GM12878 (cell line): Measurements from ENCODE around the gene RAD51B. TPM values are rescaled to one million over a fixed set of nuclear protein-coding genes. Genes with fewer than 3 reads are reported as not detected.

Source experiments
- BACH1 ChIP-seq: fragments of 450-650 bp; IDR thresholded peaks from 2 replicates; pipeline ENCODE4 v1.6.1; 2017; ENCODE audit warnings: mild to moderate bottlenecking, borderline replicate concordance
- CREM ChIP-seq: IDR thresholded peaks from 2 replicates; pipeline ENCODE4 v1.6.1; 2014; ENCODE audit warnings: antibody characterized with exemption, low read depth
- IKZF2 ChIP-seq, 2 experiments: fragments of 450-650 bp; IDR thresholded peaks; 2 replicates each; pipeline ENCODE4 v1.6.1; 2017; ENCODE audit warnings: mild to moderate bottlenecking in 2 of 2, moderate library complexity in 2 of 2
- PKNOX1 ChIP-seq: fragments of 450-650 bp; IDR thresholded peaks from 2 replicates; pipeline ENCODE4 v1.6.1; 2016; ENCODE audit warnings: mild to moderate bottlenecking
- SPI1 ChIP-seq: IDR thresholded peaks from 2 replicates; pipeline ENCODE4 v1.6.1; 2011; ENCODE audit warnings: low read depth, mild to moderate bottlenecking, low read length, moderate library complexity, borderline replicate concordance; ENCODE audit not compliant: insufficient read depth
- SREBF2 ChIP-seq: IDR thresholded peaks from 2 replicates; pipeline ENCODE4 v1.6.1; 2012; ENCODE audit warnings: mild to moderate bottlenecking, low read length
- SRF ChIP-seq, 2 experiments: IDR thresholded peaks; 2 replicates each; pipeline ENCODE4 v1.6.1; 2011; ENCODE audit warnings: low read depth in 2 of 2, low read length in 2 of 2, mild to moderate bottlenecking in 1 of 2, moderate library complexity in 1 of 2
- TARDBP ChIP-seq: IDR thresholded peaks from 2 replicates; pipeline ENCODE4 v1.6.1; 2016; ENCODE audit warnings: borderline replicate concordance
- polyA plus RNA-seq, 11 experiments: library from polyadenylated mRNA; depleted of rRNA in 4 of 11; unstranded in 6 of 11; stranded (reverse) in 5 of 11; fragments of >200 nt; fragmentation: Nextera tagmentation in 4 of 11; fragmentation: Illumina TruSeq in 1 of 11; extraction: Ambion mirVana in 4 of 11; extraction: Trizol in 1 of 11; gene quantifications; 1 replicate in 1 of 11; 2 replicates in 10 of 11; pipeline versions ENCODE4 v1.2.1 to v1.2.3, GENCODE V29; 2011 to 2016; ENCODE audit warnings: inconsistent platforms in 2 of 11, missing spikeins in 2 of 11, low read depth in 1 of 11
- total RNA-seq, 4 experiments: library from RNA; depleted of rRNA in 3 of 4; stranded (reverse); fragments of >200 nt in 3 of 4; fragmentation: Illumina TruSeq in 1 of 4; extraction: Trizol in 1 of 4; gene quantifications; 2 replicates each; pipeline versions ENCODE4 v1.2.1 to v1.2.3, GENCODE V29; 2013 to 2021
- TF ChIP-seq, protein P1 (sequence below): IDR thresholded peaks from 2 replicates; pipeline ENCODE4 v1.6.1; 2012; ENCODE audit warnings: improper control_type of control experiment, low read depth, low read length; ENCODE audit not compliant: insufficient replicate concordance
- TF ChIP-seq, protein P2 (sequence below): IDR thresholded peaks from 2 replicates; pipeline ENCODE4 v1.6.1; 2011; ENCODE audit warnings: borderline replicate concordance, low read depth, mild to moderate bottlenecking, moderate library complexity, mixed read lengths, low read length; ENCODE audit not compliant: insufficient read depth; ENCODE audit errors: extremely low read length

The RAD51B gene
- total and polyA plus RNA-seq, 10 of the 15 experiments (the other 5 are each of a cell fraction or from before 2014, with no cell fraction given), result 9.8 to 26.8 (median 21.3) TPM

- TF ChIP-seq, protein P1, sequence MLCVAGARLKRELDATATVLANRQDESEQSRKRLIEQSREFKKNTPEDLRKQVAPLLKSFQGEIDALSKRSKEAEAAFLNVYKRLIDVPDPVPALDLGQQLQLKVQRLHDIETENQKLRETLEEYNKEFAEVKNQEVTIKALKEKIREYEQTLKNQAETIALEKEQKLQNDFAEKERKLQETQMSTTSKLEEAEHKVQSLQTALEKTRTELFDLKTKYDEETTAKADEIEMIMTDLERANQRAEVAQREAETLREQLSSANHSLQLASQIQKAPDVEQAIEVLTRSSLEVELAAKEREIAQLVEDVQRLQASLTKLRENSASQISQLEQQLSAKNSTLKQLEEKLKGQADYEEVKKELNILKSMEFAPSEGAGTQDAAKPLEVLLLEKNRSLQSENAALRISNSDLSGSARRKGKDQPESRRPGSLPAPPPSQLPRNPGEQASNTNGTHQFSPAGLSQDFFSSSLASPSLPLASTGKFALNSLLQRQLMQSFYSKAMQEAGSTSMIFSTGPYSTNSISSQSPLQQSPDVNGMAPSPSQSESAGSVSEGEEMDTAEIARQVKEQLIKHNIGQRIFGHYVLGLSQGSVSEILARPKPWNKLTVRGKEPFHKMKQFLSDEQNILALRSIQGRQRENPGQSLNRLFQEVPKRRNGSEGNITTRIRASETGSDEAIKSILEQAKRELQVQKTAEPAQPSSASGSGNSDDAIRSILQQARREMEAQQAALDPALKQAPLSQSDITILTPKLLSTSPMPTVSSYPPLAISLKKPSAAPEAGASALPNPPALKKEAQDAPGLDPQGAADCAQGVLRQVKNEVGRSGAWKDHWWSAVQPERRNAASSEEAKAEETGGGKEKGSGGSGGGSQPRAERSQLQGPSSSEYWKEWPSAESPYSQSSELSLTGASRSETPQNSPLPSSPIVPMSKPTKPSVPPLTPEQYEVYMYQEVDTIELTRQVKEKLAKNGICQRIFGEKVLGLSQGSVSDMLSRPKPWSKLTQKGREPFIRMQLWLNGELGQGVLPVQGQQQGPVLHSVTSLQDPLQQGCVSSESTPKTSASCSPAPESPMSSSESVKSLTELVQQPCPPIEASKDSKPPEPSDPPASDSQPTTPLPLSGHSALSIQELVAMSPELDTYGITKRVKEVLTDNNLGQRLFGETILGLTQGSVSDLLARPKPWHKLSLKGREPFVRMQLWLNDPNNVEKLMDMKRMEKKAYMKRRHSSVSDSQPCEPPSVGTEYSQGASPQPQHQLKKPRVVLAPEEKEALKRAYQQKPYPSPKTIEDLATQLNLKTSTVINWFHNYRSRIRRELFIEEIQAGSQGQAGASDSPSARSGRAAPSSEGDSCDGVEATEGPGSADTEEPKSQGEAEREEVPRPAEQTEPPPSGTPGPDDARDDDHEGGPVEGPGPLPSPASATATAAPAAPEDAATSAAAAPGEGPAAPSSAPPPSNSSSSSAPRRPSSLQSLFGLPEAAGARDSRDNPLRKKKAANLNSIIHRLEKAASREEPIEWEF, result no peak
- TF ChIP-seq IKZF2 (IDR thresholded peaks at IDR 0.05), result peak; percentile 40 to 48; a peak in 2 of 4 replicates
- peak; percentile 81 for TF ChIP-seq CREM
- TF ChIP-seq SRF (IDR thresholded peaks at IDR 0.05; ENCODE audit: low read depth in 2 of 2, low read length in 2 of 2), result no peak
- 0 out of 2 replicates have a peak, but pooled peaks have one; percentile 1 for TF ChIP-seq SPI1
- 0 out of 2 replicates have a peak, but pooled peaks have one; percentile 14 for TF ChIP-seq PKNOX1
- TF ChIP-seq, protein P2, sequence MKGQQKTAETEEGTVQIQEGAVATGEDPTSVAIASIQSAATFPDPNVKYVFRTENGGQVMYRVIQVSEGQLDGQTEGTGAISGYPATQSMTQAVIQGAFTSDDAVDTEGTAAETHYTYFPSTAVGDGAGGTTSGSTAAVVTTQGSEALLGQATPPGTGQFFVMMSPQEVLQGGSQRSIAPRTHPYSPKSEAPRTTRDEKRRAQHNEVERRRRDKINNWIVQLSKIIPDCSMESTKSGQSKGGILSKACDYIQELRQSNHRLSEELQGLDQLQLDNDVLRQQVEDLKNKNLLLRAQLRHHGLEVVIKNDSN, result no peak
- no peak for TF ChIP-seq SREBF2
- TF ChIP-seq TARDBP, result peak; percentile 83
- TF ChIP-seq BACH1, result no peak
These were observed at the start of gene RAD51B (continued) for GRCh38 chr14:67819563-67820421.
